ENCODE measurements around the gene TMEM163. TPM values are rescaled to one million over a fixed set of nuclear protein-coding genes. Genes with fewer than 3 reads are reported as not detected.

Gene TMEM163
- total RNA-seq, 1 experiment from 2014 or later, result 0.94 TPM

DNA sequence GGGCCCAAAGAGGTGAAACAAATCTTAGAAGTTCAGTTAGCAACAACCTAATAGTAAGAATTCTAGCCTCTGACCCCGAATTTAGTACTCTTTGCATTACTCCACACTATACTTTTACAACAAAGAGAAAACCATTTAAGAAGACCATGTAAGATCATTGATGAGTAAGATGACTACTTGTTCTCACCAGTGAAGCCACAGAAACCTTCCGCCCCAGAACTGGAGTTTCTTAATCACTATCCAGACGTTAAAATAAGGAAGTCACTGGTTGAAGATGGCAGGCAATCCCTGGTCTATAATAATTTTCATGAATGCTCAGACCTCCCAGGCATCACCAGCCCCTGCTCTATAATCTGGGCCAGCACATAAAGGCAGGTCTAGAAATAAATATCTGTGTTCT is 95.0 kb downstream of the TMEM163 start:
- ChIA-PET POLR2A (no interaction called here), CTCF (no interaction called here)
- H3K4me1 Mint-ChIP-seq, result no peaks in the 10 kb centered on the region
- peaks cover 22% of the 10 kb centered on the region for H3K9me3 Mint-ChIP-seq
- no peak overlapping the region for H3K4me3 Mint-ChIP-seq
- ATAC-seq (no peak), DNase-seq (ENCODE audit: low spot score) (no peak)
- TF ChIP-seq, protein P1, sequence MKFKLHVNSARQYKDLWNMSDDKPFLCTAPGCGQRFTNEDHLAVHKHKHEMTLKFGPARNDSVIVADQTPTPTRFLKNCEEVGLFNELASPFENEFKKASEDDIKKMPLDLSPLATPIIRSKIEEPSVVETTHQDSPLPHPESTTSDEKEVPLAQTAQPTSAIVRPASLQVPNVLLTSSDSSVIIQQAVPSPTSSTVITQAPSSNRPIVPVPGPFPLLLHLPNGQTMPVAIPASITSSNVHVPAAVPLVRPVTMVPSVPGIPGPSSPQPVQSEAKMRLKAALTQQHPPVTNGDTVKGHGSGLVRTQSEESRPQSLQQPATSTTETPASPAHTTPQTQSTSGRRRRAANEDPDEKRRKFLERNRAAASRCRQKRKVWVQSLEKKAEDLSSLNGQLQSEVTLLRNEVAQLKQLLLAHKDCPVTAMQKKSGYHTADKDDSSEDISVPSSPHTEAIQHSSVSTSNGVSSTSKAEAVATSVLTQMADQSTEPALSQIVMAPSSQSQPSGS (CRISPR knock-in tag; IDR thresholded peaks at IDR 0.05; ENCODE audit: borderline replicate concordance, low read depth), result no peak
- H3K27ac Mint-ChIP-seq, result no peak overlapping the region
- no peaks in the 10 kb centered on the region for H3K27me3 Mint-ChIP-seq (ENCODE audit: low read depth)
- peaks cover 9% of the 10 kb centered on the region for H3K36me3 Mint-ChIP-seq

DNA sequence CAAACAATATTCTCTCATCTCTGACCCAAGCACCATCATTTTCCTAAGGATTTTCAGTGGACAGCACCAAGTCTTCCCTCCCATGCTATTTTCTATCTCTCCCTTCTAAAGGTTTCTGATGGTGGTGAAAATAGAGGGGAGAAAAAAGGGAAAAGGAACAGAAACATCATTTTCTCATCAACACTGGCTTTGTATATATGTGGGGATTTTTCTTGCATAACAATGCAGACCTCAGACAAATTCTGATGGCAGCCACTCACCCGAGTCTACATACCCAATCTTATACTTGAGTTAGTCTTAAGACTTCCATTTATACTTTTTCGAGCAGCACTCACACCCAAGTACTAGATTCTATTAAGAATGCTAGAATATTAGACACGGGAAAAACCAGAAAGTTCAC is 95.8 kb downstream of the TMEM163 start:
- Mint-ChIP-seq H3K36me3 (peaks cover 13% of the 10 kb centered on the region), H3K4me1 (no peaks in the 10 kb centered on the region), H3K27me3 (ENCODE audit: low read depth) (no peaks in the 10 kb centered on the region), H3K27ac (no peak overlapping the region), H3K9me3 (peaks cover 30% of the 10 kb centered on the region), H3K4me3 (no peak overlapping the region)
- TF ChIP-seq OVOL2 (CRISPR knock-in tag; IDR thresholded peaks at IDR 0.05; ENCODE audit: borderline replicate concordance), result no peak
- DNase-seq (ENCODE audit: low spot score) (no peak), ATAC-seq (no peak)
- ChIA-PET POLR2A (no interaction called here), CTCF (no interaction called here)

DNA sequence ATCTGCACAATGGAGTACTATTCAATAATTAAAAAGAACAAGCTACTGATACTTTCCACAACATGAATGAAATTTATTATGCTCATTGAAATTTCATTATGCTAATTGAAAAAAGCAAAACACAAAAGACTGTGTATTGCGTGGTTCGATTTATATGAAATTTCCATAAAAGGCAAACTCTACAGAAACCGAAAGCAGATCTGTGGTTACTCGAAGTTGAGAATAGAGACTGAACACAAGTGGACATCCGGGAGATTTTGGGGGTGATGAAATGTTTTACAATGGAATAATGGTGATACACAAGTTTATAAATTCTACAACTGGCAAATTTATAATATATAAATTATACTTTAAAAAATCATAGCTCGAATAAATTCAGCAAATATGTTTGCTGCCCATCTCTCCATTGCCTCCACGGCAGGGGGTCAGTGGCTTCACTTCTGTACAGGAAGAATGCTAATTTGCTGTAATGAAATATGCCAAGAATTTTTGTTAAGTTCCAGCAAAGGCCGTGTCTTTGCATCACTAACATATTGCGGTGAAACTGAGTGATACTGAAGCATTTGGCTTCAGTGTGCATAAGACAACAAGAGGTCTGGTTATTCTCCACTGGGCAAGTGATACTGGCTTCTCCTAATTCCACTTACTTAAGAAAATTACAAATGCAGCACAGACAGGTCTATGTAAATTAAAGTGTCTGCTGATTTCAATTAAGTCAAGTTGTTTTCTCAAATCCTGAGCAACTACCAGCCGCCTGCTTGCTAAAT is 96.7 kb downstream of the TMEM163 start:
- ChIA-PET POLR2A (no interaction called here), CTCF (no interaction called here)
- H3K27me3 Mint-ChIP-seq (ENCODE audit: low read depth), result no peaks in the 10 kb centered on the region
- H3K27ac Mint-ChIP-seq, result no peak overlapping the region
- no peak overlapping the region for H3K4me3 Mint-ChIP-seq
- H3K9me3 Mint-ChIP-seq, result peaks cover 31% of the 10 kb centered on the region
- no peaks in the 10 kb centered on the region for H3K4me1 Mint-ChIP-seq
- no peak for DNase-seq (ENCODE audit: low spot score)
- H3K36me3 Mint-ChIP-seq, result peaks cover 13% of the 10 kb centered on the region
- no peak for ATAC-seq
- no peak for TF ChIP-seq NFYB (CRISPR knock-in tag; conservative IDR thresholded peaks at IDR 0.05; ENCODE audit: low read depth)
- TF ChIP-seq, protein P2, sequence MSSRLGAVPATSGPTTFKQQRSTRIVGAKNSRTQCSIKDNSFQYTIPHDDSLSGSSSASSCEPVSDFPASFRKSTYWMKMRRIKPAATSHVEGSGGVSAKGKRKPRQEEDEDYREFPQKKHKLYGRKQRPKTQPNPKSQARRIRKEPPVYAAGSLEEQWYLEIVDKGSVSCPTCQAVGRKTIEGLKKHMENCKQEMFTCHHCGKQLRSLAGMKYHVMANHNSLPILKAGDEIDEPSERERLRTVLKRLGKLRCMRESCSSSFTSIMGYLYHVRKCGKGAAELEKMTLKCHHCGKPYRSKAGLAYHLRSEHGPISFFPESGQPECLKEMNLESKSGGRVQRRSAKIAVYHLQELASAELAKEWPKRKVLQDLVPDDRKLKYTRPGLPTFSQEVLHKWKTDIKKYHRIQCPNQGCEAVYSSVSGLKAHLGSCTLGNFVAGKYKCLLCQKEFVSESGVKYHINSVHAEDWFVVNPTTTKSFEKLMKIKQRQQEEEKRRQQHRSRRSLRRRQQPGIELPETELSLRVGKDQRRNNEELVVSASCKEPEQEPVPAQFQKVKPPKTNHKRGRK (CRISPR knock-in tag; IDR thresholded peaks at IDR 0.05; ENCODE audit: borderline replicate concordance), result no peak
- TF ChIP-seq, protein P3, sequence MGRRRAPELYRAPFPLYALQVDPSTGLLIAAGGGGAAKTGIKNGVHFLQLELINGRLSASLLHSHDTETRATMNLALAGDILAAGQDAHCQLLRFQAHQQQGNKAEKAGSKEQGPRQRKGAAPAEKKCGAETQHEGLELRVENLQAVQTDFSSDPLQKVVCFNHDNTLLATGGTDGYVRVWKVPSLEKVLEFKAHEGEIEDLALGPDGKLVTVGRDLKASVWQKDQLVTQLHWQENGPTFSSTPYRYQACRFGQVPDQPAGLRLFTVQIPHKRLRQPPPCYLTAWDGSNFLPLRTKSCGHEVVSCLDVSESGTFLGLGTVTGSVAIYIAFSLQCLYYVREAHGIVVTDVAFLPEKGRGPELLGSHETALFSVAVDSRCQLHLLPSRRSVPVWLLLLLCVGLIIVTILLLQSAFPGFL (CRISPR knock-in tag; IDR thresholded peaks at IDR 0.05; ENCODE audit: borderline replicate concordance), result no peak
- no peak for TF ChIP-seq SMAD4 (CRISPR knock-in tag; IDR thresholded peaks at IDR 0.05)
- TF ChIP-seq ELF4 (CRISPR knock-in tag; IDR thresholded peaks at IDR 0.05; ENCODE audit: low read depth), result no peak
- TF ChIP-seq GTF2I (CRISPR knock-in tag; conservative IDR thresholded peaks at IDR 0.05), result no peak
- no peak for TF ChIP-seq KAT7 (CRISPR knock-in tag; IDR thresholded peaks at IDR 0.05; ENCODE audit: borderline replicate concordance)
- no peak for TF ChIP-seq ZNF232 (CRISPR knock-in tag; IDR thresholded peaks at IDR 0.05)
- TF ChIP-seq TEAD4 (CRISPR knock-in tag; IDR thresholded peaks at IDR 0.05), result no peak
- TF ChIP-seq FOXP1 (CRISPR knock-in tag; IDR thresholded peaks at IDR 0.05; ENCODE audit: borderline replicate concordance), result no peak
- TF ChIP-seq ESRRA (CRISPR knock-in tag; IDR thresholded peaks at IDR 0.05; ENCODE audit: borderline replicate concordance), result no peak
- TF ChIP-seq, protein P4, sequence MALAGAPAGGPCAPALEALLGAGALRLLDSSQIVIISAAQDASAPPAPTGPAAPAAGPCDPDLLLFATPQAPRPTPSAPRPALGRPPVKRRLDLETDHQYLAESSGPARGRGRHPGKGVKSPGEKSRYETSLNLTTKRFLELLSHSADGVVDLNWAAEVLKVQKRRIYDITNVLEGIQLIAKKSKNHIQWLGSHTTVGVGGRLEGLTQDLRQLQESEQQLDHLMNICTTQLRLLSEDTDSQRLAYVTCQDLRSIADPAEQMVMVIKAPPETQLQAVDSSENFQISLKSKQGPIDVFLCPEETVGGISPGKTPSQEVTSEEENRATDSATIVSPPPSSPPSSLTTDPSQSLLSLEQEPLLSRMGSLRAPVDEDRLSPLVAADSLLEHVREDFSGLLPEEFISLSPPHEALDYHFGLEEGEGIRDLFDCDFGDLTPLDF (CRISPR knock-in tag; IDR thresholded peaks at IDR 0.05), result no peak
- no peak for TF ChIP-seq TCF7 (CRISPR knock-in tag; IDR thresholded peaks at IDR 0.05; ENCODE audit: low read depth)
- TF ChIP-seq, protein P5, sequence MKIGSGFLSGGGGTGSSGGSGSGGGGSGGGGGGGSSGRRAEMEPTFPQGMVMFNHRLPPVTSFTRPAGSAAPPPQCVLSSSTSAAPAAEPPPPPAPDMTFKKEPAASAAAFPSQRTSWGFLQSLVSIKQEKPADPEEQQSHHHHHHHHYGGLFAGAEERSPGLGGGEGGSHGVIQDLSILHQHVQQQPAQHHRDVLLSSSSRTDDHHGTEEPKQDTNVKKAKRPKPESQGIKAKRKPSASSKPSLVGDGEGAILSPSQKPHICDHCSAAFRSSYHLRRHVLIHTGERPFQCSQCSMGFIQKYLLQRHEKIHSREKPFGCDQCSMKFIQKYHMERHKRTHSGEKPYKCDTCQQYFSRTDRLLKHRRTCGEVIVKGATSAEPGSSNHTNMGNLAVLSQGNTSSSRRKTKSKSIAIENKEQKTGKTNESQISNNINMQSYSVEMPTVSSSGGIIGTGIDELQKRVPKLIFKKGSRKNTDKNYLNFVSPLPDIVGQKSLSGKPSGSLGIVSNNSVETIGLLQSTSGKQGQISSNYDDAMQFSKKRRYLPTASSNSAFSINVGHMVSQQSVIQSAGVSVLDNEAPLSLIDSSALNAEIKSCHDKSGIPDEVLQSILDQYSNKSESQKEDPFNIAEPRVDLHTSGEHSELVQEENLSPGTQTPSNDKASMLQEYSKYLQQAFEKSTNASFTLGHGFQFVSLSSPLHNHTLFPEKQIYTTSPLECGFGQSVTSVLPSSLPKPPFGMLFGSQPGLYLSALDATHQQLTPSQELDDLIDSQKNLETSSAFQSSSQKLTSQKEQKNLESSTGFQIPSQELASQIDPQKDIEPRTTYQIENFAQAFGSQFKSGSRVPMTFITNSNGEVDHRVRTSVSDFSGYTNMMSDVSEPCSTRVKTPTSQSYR (CRISPR knock-in tag; IDR thresholded peaks at IDR 0.05), result no peak
- no peak for TF ChIP-seq ZNF671 (CRISPR knock-in tag; IDR thresholded peaks at IDR 0.05)
- TF ChIP-seq, protein P6, sequence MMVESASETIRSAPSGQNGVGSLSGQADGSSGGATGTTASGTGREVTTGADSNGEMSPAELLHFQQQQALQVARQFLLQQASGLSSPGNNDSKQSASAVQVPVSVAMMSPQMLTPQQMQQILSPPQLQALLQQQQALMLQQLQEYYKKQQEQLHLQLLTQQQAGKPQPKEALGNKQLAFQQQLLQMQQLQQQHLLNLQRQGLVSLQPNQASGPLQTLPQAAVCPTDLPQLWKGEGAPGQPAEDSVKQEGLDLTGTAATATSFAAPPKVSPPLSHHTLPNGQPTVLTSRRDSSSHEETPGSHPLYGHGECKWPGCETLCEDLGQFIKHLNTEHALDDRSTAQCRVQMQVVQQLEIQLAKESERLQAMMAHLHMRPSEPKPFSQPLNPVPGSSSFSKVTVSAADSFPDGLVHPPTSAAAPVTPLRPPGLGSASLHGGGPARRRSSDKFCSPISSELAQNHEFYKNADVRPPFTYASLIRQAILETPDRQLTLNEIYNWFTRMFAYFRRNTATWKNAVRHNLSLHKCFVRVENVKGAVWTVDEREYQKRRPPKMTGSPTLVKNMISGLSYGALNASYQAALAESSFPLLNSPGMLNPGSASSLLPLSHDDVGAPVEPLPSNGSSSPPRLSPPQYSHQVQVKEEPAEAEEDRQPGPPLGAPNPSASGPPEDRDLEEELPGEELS (CRISPR knock-in tag; IDR thresholded peaks at IDR 0.05), result no peak
- TF ChIP-seq ZNF416 (CRISPR knock-in tag; IDR thresholded peaks at IDR 0.05), result no peak
- TF ChIP-seq ZNF396 (CRISPR knock-in tag; IDR thresholded peaks at IDR 0.05; ENCODE audit: borderline replicate concordance), result no peak

Measured in WTC11 (cell line).